ENCODE measurements around the gene KCNE1.
"Not testable (repeated sequence)": the region's sequence is repeated elsewhere in the genome, so short reads cannot be mapped to it uniquely, and the experiment has no call there.

KCNE1 gene

GRCh38 chr21:34510148-34511142 is 1.6 kb downstream of the KCNE1 start:
- peak; percentile 59 for DNase-seq

GRCh38 chr21:34509151-34509550 is 2.9 kb downstream of the KCNE1 start:
- DNase-seq: no peak

- DNase-seq: no peak
These were observed 7.4 kb downstream of the KCNE1 start for GRCh38 chr21:34504595-34504994.

- no peak for DNase-seq
These were observed 9.4 kb downstream of the KCNE1 start for GRCh38 chr21:34502480-34503106.

GRCh38 chr21:34501716-34502115 is 10.3 kb downstream of the KCNE1 start:
- DNase-seq: no peak

GRCh38 chr21:34500191-34500590 is 11.8 kb downstream of the KCNE1 start:
- no peak for DNase-seq

- no peak for DNase-seq
These were observed 12.9 kb downstream of the KCNE1 start for GRCh38 chr21:34499116-34499515.

GRCh38 chr21:34498623-34499022 is 13.4 kb downstream of the KCNE1 start:
- no peak for DNase-seq

- DNase-seq: not testable (repeated sequence)
These were observed 28.2 kb downstream of the KCNE1 start for GRCh38 chr21:34483854-34484253.

GRCh38 chr21:34483435-34483834 is 28.6 kb downstream of the KCNE1 start:
- DNase-seq: not testable (repeated sequence)

GRCh38 chr21:34467333-34467732 is 44.7 kb downstream of the KCNE1 start:
- not testable (repeated sequence) for DNase-seq

- not testable (repeated sequence) for DNase-seq
These were observed 52.6 kb downstream of the KCNE1 start for GRCh38 chr21:34459426-34459825.

GRCh38 chr21:34458266-34458665 is 53.7 kb downstream of the KCNE1 start:
- not testable (repeated sequence) for DNase-seq

GRCh38 chr21:34456180-34456579 is 55.8 kb downstream of the KCNE1 start:
- not testable (repeated sequence) for DNase-seq

- not testable (repeated sequence) for DNase-seq
These were observed 56.4 kb downstream of the KCNE1 start for GRCh38 chr21:34455628-34456027.

GRCh38 chr21:34447018-34447417 is 65.0 kb downstream of the KCNE1 start:
- DNase-seq: not testable (repeated sequence)

GRCh38 chr21:34443486-34443885 is 68.5 kb downstream of the KCNE1 start:
- DNase-seq: not testable (repeated sequence)

GRCh38 chr21:34429710-34430109 is 82.3 kb downstream of the KCNE1 start:
- not testable (repeated sequence) for DNase-seq

- not testable (repeated sequence) for DNase-seq
These were observed 83.6 kb downstream of the KCNE1 start for GRCh38 chr21:34428441-34428840.

- not testable (repeated sequence) for DNase-seq
These were observed 84.7 kb downstream of the KCNE1 start for GRCh38 chr21:34427339-34427738.

- not testable (repeated sequence) for DNase-seq
These were observed 88.2 kb downstream of the KCNE1 start, which contains the start of gene SMIM34 for GRCh38 chr21:34423805-34424204. TSS of gene SMIM34 (minus strand) at chr21:34423951. CDS start at chr21:34423839, 112 bp downstream.

- not testable (repeated sequence) for DNase-seq
These were observed 94.4 kb downstream of the KCNE1 start for GRCh38 chr21:34417448-34418077.

GRCh38 chr21:34407294-34407693 is 104.7 kb downstream of the KCNE1 start:
- not testable (repeated sequence) for DNase-seq
